Gastrocnemius medialis (tissue), 4 donors: ENCODE results near the gene PFKFB3.
"Not testable (repeated sequence)": the region's sequence is repeated elsewhere in the genome, so short reads cannot be mapped to it uniquely, and the experiment has no call there.

ENCODE experiments used
- CTCF ChIP-seq, 5 experiments: fragments of 450-650 bp in 3 of 5; fragments of 200-600 bp in 2 of 5; sonication (generic) in 2 of 5; IDR thresholded peaks in 4 of 5; conservative IDR thresholded peaks in 1 of 5; 1 replicate in 4 of 5; 2 replicates in 1 of 5; pipeline ENCODE4 v1.5.1; 2016 to 2019; ENCODE audit warnings: antibody characterized with exemption in 5 of 5, mild to moderate bottlenecking in 3 of 5, moderate library complexity in 3 of 5
- POLR2A ChIP-seq, 2 donors: fragments of 450-650 bp; IDR thresholded peaks; one replicate each; pipeline ENCODE4 v1.6.1; 2017; ENCODE audit warnings: antibody characterized with exemption in 2 of 2, mild to moderate bottlenecking in 2 of 2, moderate library complexity in 2 of 2

DNA sequence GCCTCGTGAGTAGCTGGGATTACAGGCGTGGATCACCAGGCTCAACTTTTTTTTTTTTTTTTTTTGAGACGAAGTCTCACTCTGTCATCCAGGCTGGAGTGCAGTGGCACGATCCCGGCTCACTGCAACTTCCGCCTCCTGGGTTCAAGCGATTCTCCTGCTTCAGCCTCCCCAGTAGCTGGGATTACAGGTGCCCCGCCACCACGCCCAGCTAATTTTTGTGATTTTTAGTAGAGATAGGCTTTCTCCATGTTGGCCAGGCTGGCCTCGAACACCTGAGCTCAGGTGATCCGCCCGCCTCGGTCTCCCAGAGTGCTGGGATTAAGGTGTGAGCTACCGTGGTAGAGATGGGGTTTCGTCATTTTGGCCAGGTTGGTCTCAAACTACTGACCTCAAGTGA, 36.8 kb upstream of the PFKFB3 start:
- not testable (repeated sequence) for TF ChIP-seq CTCF (IDR thresholded peaks at IDR 0.05 in 4 of 5, conservative IDR thresholded peaks at IDR 0.05 in 1 of 5); POLR2A (IDR thresholded peaks at IDR 0.05)
